Right ventricle myocardium superior (tissue), 1 donor: ENCODE data around the gene CACNA2D4. TPM values are rescaled to one million over a fixed set of nuclear protein-coding genes. Genes with fewer than 3 reads are reported as not detected.

Experiments
- ATAC-seq: fragments of 200-7000 bp; cut with Tn5 transposase; one replicate; pipeline ENCODE4 v1.9.1; 2020; ENCODE audit warnings: mild to moderate bottlenecking; ENCODE audit not compliant: poor library complexity
- DNase-seq: peaks from one replicate; pipeline ENCODE4 v3.0.0-alpha.2; 2020
- intact Hi-C: fragments of 100-400 bp; cut with DNase I; formaldehyde crosslinking; loops from one replicate; pipeline ENCODE4 v1.11.2; 2022
- total RNA-seq: library from RNA; stranded (reverse); fragmentation: NEBNext Ultra II Directional; extraction: Animal tissue kit (Norgen Biotek cat#: 25700); gene quantifications from one replicate; pipeline ENCODE4 v1.2.1, GENCODE V29; 2021
- donor health status: DM: no; HTN: yes; CAD: no; lungs with severe emphysema.

Gene CACNA2D4
- total RNA-seq, 1 donor from 2014 or later = 1.0 TPM

DNA sequence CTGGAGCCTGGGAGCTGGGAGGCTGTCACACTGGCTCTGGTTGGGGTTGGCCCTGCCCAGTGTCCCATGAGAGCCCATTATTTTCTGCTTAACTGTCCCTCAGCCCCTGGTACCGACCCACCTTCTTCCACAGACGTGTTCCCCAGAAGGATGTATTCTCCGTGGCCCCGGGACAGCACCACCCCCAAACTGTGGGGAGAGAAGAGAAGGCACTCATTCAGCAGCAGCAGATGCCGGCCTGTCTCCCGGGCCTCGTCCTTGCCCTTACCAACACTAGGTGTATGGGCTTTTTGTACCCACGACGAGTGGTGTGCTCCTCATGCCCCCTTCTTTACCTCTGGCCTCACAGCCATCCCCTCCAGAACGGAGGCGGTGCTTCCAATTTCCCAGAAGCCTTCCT is 60.0 kb downstream of the CACNA2D4 start:
- DNase-seq (no peak), ATAC-seq (no peak)
- intact Hi-C loops = no loop called here

- intact Hi-C loops = no loop called here
- no peak for ATAC-seq
- no peak for DNase-seq
These were observed 60.6 kb downstream of the CACNA2D4 start for GRCh38 chr12:1857821-1858220.

DNA sequence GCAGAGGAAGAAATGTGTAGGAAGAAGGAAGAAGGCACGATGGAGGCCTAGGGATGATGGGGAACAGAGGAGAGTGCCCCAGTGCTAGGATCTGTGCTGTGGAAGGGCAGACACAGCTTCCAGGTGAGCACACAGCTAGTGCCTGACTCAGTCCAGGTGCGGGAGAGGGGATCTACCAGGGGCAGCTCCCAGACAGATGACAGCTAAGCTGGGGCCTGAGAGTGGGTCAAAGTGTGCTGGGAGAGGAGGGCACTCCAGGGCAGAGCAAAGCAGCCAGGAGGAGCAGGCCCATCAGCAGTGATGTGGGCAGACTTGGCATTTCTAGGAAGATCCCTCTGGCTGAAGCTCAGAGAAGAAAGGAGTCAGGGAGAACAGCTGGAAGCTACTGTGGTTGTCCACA is 61.4 kb downstream of the CACNA2D4 start:
- ATAC-seq (no peak), DNase-seq (no peak)
- intact Hi-C loops = no loop called here

DNA sequence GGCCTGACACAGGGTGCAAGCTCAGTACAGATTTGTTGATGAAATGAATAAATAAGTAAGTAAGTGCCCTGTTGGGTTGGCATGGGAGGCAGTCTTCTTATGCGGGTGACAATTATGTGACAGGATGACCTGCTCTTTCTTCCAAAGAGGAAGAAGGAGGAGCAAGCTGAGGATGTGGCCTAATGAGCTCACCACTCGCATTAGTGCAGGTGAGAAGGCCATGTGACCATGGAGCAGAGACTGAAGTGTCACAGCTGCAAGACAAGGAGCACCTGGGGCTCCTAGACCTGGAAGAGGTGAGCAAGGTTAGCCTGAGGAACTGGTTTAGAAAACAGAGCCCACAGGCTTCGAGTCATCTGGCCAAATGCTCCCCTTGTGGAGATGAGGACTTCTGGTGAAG is 63.2 kb downstream of the CACNA2D4 start:
- no peak for ATAC-seq
- intact Hi-C loops = no loop called here
- DNase-seq = no peak

- intact Hi-C loops = no loop called here
- no peak for ATAC-seq
- DNase-seq = no peak
These were observed 64.7 kb downstream of the CACNA2D4 start for GRCh38 chr12:1853716-1854115.

DNA sequence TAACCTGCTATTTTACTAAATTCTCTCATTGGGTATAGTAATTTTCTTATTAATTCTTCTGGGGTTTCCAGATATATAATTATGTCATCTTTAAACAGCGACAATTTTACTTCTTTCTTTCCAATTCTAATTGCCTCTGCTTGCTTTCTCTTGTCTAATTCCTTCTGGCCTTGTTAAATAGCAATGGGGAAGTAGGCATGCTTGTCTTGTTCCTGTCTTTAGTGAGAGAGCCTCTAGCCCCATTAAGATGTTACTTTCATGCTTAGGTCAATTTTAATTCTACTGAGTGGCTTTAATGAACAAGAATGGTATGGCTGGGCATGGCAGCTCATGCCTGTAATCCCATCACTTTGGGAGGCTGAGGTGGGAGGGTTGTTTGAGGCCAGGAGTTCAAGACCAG is 66.4 kb downstream of the CACNA2D4 start:
- ATAC-seq (no peak), DNase-seq (no peak)
- intact Hi-C loops = no loop called here

- ATAC-seq = no peak
- intact Hi-C loops = no loop called here
- no peak for DNase-seq
These were observed 67.2 kb downstream of the CACNA2D4 start for GRCh38 chr12:1851151-1851701.

DNA sequence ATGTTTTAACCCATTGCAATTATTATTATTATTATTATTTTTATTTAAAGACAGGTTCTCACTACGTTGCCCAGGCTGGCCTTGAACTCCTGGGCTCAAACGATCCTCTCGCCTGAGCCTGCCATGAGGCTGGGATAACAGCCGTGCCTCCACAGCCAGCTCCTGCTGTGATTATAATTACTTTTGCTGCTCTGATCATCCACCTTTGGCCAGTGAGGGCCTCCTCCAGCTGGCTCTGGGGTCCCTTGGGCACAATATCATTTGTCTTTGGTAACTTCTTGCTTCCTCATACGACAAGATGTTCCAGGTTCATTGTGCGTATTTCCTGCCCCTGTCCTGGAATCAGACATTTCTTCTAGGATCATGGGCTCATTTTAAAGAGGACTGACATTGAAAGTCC is 69.7 kb downstream of the CACNA2D4 start:
- DNase-seq = no peak
- no peak for ATAC-seq
- intact Hi-C loops = no loop called here

DNA sequence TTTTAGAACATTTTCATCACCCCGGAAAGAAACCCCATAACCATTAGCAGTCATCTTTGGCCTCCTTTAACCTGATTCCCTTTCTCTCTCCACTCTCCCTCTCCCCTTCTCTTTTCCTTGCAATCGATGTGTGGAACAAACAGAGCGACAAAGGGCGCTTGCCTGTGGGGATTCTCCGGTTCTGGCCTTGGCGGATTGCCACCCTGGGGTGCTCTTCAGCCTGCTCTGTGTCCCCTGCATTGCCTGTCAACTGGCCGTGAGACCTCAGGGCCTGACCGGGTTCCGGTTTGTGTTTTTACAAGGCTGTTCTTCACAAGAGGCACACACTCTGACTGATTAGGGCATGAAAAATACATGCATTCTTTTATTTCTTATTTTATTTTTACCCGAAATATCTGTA is 70.3 kb downstream of the CACNA2D4 start:
- no peak for DNase-seq
- intact Hi-C loops = no loop called here
- ATAC-seq = no peak

- DNase-seq = no peak
- intact Hi-C loops = no loop called here
- ATAC-seq = no peak
These were observed 71.0 kb downstream of the CACNA2D4 start for GRCh38 chr12:1847411-1847810.

DNA sequence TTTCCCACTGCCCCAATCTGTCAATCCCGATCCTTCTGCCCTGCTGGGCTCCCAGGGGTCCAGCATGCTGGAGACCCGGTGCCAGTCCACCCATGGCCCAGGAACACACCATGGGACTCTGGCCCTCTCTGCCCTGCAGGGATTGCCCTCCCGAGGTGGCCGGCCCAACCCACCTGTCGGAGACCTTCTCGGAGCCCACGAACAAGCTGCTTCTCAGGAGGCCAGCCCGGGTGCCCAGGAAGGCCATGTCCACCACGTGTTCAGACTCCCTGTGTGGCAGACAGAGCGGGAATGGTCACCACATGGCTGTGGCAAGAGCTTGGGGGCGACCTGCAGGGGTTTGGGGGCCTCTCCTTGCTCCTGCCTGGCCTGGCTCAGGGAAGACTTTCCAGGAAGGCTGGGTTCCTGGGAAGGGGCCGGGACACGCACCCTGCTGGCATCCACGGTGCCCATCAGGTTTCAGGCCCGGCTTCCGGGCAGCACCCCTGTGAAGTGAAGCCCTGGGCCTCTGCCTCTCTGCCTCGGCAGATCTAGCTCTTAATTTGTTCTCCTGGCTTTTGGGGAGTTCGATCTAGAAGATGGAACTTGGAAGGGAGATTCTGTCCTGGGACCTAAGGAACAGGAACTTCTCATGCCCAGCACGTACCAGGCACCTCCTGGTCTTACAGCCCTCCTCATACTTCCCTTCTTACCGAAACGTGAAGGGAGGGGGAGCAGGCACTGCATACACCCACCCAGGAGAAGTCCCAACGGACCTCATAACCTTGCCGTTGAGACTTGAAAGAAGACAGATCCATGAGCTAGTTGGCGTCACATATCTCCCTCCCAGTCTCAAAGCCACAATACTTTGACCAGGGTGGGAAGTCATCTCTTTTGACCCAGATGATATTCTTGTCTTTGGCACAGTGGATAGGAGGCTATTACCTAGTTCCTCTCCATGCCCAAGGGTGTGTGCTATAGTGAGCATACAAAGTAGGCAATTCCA is 71.7 kb downstream of the CACNA2D4 start:
- ATAC-seq (no peak), DNase-seq (no peak)
- intact Hi-C loops = no loop called here

- DNase-seq = no peak
- intact Hi-C loops = no loop called here
- ATAC-seq = no peak
These were observed 72.6 kb downstream of the CACNA2D4 start for GRCh38 chr12:1845886-1846285.

- DNase-seq = no peak
- ATAC-seq = no peak
- intact Hi-C loops = no loop called here
These were observed 73.0 kb downstream of the CACNA2D4 start for GRCh38 chr12:1845427-1845826.

DNA sequence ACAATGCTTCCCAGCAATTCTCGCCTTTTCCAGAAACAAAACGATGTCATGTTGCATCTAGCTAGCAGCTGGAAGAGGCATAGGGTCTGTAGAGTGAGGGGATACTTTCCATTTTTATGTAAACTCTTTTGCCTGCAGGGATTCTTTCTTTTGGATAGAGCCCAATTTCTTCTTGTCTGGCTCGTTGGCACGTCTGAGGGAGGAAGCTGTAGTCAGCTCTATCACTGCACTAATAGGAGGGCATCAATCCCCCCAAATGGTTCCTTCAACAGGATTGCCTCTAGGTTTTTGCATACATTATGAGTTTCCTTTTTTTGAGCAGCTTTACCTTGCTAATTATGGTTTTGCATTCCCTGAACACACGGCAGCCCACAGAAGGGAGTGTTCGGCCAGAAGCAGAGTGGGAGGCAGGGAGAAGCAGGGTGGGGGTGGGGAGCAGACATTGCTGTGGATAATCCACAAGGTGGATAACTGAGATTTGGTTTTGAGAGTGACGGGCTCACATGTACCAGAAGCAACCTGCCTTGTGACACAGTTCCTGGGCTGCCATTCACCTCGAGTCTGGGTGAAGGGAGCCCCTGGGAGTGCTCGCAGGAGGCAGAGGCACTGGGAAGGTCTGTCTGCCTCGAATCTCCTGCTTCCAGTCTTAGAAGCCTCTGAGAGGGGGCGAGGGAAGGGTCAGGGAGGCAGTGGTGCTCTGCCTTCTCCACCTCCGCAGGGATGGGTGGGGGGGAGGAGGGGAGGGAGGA is 73.6 kb downstream of the CACNA2D4 start:
- ATAC-seq = no peak
- intact Hi-C loops = no loop called here
- no peak for DNase-seq

DNA sequence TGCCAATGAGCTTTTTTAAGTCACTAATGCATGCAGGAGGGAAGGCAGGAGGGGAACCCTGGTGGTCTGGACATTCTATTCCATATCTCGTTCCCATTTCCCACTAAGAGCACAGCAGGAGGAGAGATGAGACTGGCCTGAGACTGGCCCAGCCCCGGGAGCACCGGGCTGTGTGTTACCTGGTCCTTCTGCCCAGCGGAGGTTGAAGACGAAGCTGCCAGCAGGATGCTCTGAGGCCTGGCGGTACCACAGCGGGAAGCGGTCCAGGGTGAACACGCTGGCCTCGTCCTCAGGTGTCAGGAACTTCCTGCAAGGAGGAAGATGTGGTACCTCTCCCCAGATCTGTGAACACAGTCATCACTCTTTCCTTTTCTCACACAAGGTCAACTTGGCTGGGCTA is 74.2 kb downstream of the CACNA2D4 start:
- DNase-seq = no peak
- intact Hi-C loops = no loop called here
- no peak for ATAC-seq

DNA sequence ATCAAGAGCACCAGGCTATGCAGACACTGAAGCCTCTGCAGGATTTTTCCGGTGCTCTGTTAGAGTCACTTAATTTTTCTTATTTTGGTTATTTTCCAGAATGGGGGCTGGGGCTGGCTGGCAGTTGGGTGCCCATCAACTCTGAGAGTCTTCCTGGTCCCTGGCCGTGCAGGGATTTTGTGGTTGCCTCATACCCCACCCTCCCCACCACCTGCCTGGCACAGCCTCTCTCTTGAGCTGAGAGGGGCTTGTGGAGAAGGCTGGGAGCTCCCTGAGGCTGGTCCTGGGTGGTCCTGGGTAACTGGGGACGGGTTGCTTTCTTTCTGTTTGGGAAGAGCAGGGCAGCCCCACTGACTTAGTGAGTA is 74.8 kb downstream of the CACNA2D4 start:
- intact Hi-C loops = no loop called here
- DNase-seq (no peak), ATAC-seq (no peak)

GRCh38 chr12:1842905-1843640 is 75.4 kb downstream of the CACNA2D4 start:
- ATAC-seq (no peak), DNase-seq (no peak)
- intact Hi-C loops = no loop called here

DNA sequence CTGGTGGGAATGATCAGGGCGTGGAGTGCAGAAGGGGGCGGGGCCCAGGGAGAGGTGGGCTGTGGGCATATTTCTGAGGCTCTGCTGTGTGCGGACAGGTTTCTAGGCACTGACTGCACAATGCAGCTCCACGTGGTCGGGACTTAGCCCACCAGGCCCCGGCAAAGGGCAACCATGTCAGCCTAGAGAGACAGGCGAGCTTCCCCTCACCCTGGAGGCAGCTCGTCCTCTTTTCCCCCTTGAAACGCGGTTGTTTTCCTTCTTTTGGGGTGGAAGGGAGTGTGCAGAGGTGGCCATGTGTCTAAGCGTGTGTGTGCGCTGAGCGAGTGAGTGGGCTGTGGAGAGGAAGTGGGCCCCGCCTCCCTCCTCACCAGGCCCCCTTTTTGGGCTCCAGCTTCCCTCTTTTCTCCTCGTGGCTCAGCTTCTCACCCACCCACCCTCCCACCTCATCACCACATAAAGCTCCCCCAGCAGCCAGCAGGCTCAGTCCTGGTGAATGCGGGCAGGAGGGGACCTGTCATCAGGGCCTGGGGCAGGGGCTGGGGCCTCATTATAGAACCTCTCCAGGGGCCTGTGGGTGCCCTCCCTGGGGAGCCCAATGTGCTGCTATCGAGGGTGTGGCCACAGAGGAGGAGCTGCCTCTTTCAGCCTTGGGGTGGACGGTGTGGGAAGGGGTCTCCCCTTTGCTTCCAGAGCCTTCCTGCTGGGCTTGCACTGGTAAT is 76.1 kb downstream of the CACNA2D4 start:
- no peak for DNase-seq
- ATAC-seq = no peak
- intact Hi-C loops = no loop called here
